Suprapubic skin (tissue), 4 donors: ENCODE data around the gene ZNF19. TPM values are rescaled to one million over a fixed set of nuclear protein-coding genes. Genes with fewer than 3 reads are reported as not detected.

Experiments used
- DNase-seq, 2 donors: peaks; one replicate each; pipeline ENCODE4 v3.0.0-alpha.2; 2019; ENCODE audit warnings: low spot score in 2 of 2
- H3K27ac ChIP-seq: fragments of 200-600 bp; sonication (generic); one replicate; pipeline ENCODE4 v1.5.1; 2019
- H3K27me3 ChIP-seq: fragments of 200-600 bp; sonication (generic); one replicate; pipeline ENCODE4 v1.5.1; 2019
- H3K36me3 ChIP-seq: fragments of 200-600 bp; sonication (generic); one replicate; pipeline ENCODE4 v1.5.1; 2019
- H3K4me1 ChIP-seq: fragments of 200-600 bp; sonication (generic); one replicate; pipeline ENCODE4 v1.5.1; 2019
- H3K4me3 ChIP-seq: fragments of 200-600 bp; sonication (generic); one replicate; pipeline ENCODE4 v1.5.1; 2019; ENCODE audit warnings: mild to moderate bottlenecking
- H3K9me3 ChIP-seq: fragments of 200-600 bp; sonication (generic); one replicate; pipeline ENCODE4 v1.5.1; 2019
- CTCF ChIP-seq, 2 donors: fragments of 200-600 bp in 1 of 2; fragments of 450-650 bp in 1 of 2; sonication (generic) in 1 of 2; IDR thresholded peaks; one replicate each; pipeline ENCODE4 v1.5.1; 2016 to 2019; ENCODE audit warnings: antibody characterized with exemption in 2 of 2, mild to moderate bottlenecking in 1 of 2, moderate library complexity in 1 of 2
- EP300 ChIP-seq: sonication (generic); formaldehyde crosslinking; IDR thresholded peaks from one replicate; pipeline ENCODE4 v1.6.1; 2017; ENCODE audit warnings: antibody characterized with exemption
- POLR2A ChIP-seq, 2 donors: fragments of 450-650 bp; IDR thresholded peaks; one replicate each; pipeline ENCODE4 v1.6.1; 2017; ENCODE audit warnings: antibody characterized with exemption in 2 of 2, mild to moderate bottlenecking in 2 of 2, moderate library complexity in 2 of 2
- POLR2AphosphoS5 ChIP-seq, 3 donors: sonication (generic); formaldehyde crosslinking; IDR thresholded peaks; one replicate each; pipeline ENCODE4 v1.6.1; 2017; ENCODE audit warnings: antibody characterized with exemption in 3 of 3
- WGBS: methylation state at CpG from one replicate; pipeline ENCODE4 v1.1.5; 2018; 5-methylcytosine and 5-hydroxymethylcytosine counted together
- total RNA-seq, 4 donors: library from RNA; depleted of rRNA; stranded (reverse); fragments of >200 nt; gene quantifications; one replicate each; pipeline ENCODE4 v1.1.0, GENCODE V29; 2016

The ZNF19 gene
- total RNA-seq, 4 donors from 2014 or later, result 0.87 to 10.4 (median 5.3) TPM

- 80% methylated on average over 1 of the region's 1 CpG for WGBS
- peaks cover 7% of the 10 kb centered on the region for H3K4me1 ChIP-seq
- TF ChIP-seq POLR2A (IDR thresholded peaks at IDR 0.05), result no peak
- no peak for TF ChIP-seq CTCF (IDR thresholded peaks at IDR 0.05)
- TF ChIP-seq POLR2AphosphoS5 (IDR thresholded peaks at IDR 0.05), result no peak
- no peak for TF ChIP-seq EP300
- H3K27me3 ChIP-seq, result peaks cover 29% of the 10 kb centered on the region
- DNase-seq, result no peak
- H3K4me3 ChIP-seq, result no peak overlapping the region
- no peaks in the 10 kb centered on the region for H3K9me3 ChIP-seq
- H3K36me3 ChIP-seq, result no peaks in the 10 kb centered on the region
- H3K27ac ChIP-seq, result no peak overlapping the region
These were observed 39.1 kb upstream of the ZNF19 start for GRCh38 chr16:71528257-71528656.

- TF ChIP-seq CTCF (IDR thresholded peaks at IDR 0.05) (no peak), POLR2A (IDR thresholded peaks at IDR 0.05) (no peak), EP300 (no peak), POLR2AphosphoS5 (IDR thresholded peaks at IDR 0.05) (no peak)
- H3K27me3 ChIP-seq, result peaks cover 29% of the 10 kb centered on the region
- H3K27ac ChIP-seq, result no peak within 1 kb of the TSS
- no peaks in the 10 kb centered on the region for H3K9me3 ChIP-seq
- WGBS, result 4% methylated on average over 9 of the region's 9 CpGs
- H3K4me3 ChIP-seq, result no peak within 1 kb of the TSS
- peaks cover 7% of the 10 kb centered on the region for H3K4me1 ChIP-seq
- DNase-seq, result no peak
- no peaks in the 10 kb centered on the region for H3K36me3 ChIP-seq
These were observed 37.0 kb upstream of the ZNF19 start, which contains the start of gene CHST4 for GRCh38 chr16:71526111-71526631. TSS of gene CHST4 (plus strand) at chr16:71526426. CDS start at chr16:71536678, 10,252 bp downstream.

GRCh38 chr16:71524566-71525553, 35.7 kb upstream of the ZNF19 start:
- no peak for DNase-seq
- TF ChIP-seq POLR2A (IDR thresholded peaks at IDR 0.05) (no peak), CTCF (IDR thresholded peaks at IDR 0.05) (no peak), POLR2AphosphoS5 (IDR thresholded peaks at IDR 0.05) (no peak), EP300 (no peak)
- Histone ChIP-seq H3K27me3 (peaks cover 28% of the 10 kb centered on the region), H3K27ac (no peak overlapping the region), H3K36me3 (no peaks in the 10 kb centered on the region), H3K4me3 (no peak overlapping the region), H3K4me1 (peaks cover 7% of the 10 kb centered on the region), H3K9me3 (no peaks in the 10 kb centered on the region)
- 54% methylated on average over 16 of the region's 16 CpGs for WGBS

GRCh38 chr16:71520550-71520949, 31.4 kb upstream of the ZNF19 start:
- no peak for DNase-seq
- TF ChIP-seq EP300, result no peak
- no peak for TF ChIP-seq POLR2AphosphoS5 (IDR thresholded peaks at IDR 0.05)
- no peak for TF ChIP-seq POLR2A (IDR thresholded peaks at IDR 0.05)
- TF ChIP-seq CTCF (IDR thresholded peaks at IDR 0.05), result no peak
- H3K36me3 ChIP-seq, result no peaks in the 10 kb centered on the region
- H3K27me3 ChIP-seq, result no peaks in the 10 kb centered on the region
- no peaks in the 10 kb centered on the region for H3K4me1 ChIP-seq
- H3K27ac ChIP-seq, result no peak overlapping the region
- no peak overlapping the region for H3K4me3 ChIP-seq
- WGBS, result 60% methylated on average over 3 of the region's 3 CpGs
- no peaks in the 10 kb centered on the region for H3K9me3 ChIP-seq

DNA sequence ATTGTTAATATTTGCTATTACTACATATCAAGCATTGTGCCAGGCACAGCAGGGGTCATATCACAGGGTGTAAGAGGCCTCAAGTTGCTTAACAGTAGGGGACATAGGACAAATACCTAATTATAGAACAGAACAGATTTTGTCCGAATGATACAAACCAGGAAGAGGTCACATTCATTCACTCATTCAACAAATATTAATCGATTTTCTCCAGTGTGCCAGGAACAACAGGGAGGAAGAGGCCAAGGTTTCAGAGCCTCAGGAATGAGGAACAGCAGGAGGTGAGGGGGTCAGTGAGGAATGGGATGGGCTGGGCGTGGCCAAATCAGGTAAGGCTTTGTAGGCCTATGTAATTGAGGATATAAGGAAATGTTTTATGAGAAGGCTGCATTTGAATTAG, 25.9 kb upstream of the ZNF19 start:
- Histone ChIP-seq H3K27ac (no peak overlapping the region), H3K4me1 (no peaks in the 10 kb centered on the region), H3K27me3 (no peaks in the 10 kb centered on the region), H3K9me3 (no peaks in the 10 kb centered on the region), H3K4me3 (no peak overlapping the region), H3K36me3 (no peaks in the 10 kb centered on the region)
- TF ChIP-seq EP300, result no peak
- no peak for TF ChIP-seq POLR2A (IDR thresholded peaks at IDR 0.05)
- no peak for DNase-seq
- WGBS, result 84% methylated on average over 3 of the region's 3 CpGs
